ENCODE data around the gene LAPTM5. TPM values are rescaled to one million over a fixed set of nuclear protein-coding genes. Genes with fewer than 3 reads are reported as not detected.

LAPTM5 gene
- total and polyA plus RNA-seq, 2 donors (not counting 1 experiment from before 2014, with no cell fraction given), result 1,384 to 1,519 TPM

GRCh38 chr1:30741239-30741894 is 16.2 kb downstream of the LAPTM5 start:
- no peak overlapping the region for H3K9ac ChIP-seq (ENCODE audit: low read length)
- H2AFZ ChIP-seq (ENCODE audit: insufficient read depth, low read depth, low read length, poor library complexity, severe bottlenecking), result no peak overlapping the region
- H3K36me3 ChIP-seq (replicated peaks in 1 of 2; ENCODE audit: control extremely low read depth in 1 of 2, control insufficient read depth in 1 of 2, extremely low read depth in 1 of 2, insufficient read depth in 2 of 2, low read length in 1 of 2), result peaks cover 2 to 88% of the 10 kb centered on the region in 2 experiments
- Mint-ChIP-seq H3K4me3 (peak overlapping the region; percentile 57), H3K9me3 (ENCODE audit: insufficient read depth) (no peaks in the 10 kb centered on the region), H3K27me3 (no peaks in the 10 kb centered on the region), H3K27ac (peak overlapping the region; percentile 73), H3K4me1 (peaks cover 86% of the 10 kb centered on the region)
- peaks cover 89% of the 10 kb centered on the region for H3K79me2 ChIP-seq (ENCODE audit: control insufficient read depth, insufficient read depth, low read length)
- peaks cover 67 to 94% of the 10 kb centered on the region in 2 donors for H3K4me1 ChIP-seq (ENCODE audit: control insufficient read depth in 2 of 2, insufficient read depth in 2 of 2, low read length in 2 of 2)
- H3K27ac ChIP-seq (ENCODE audit: low read length in 2 of 2), result peak overlapping the region; percentile 71 to 98
- peak overlapping the region; percentile 94 for H3K4me2 ChIP-seq (replicated peaks; ENCODE audit: low read depth, low read length, poor library complexity, severe bottlenecking)
- ChIA-PET CTCF (interaction anchor here (4.8 to 38.6 kb wide), 4 partner anchors 8 to 41 kb away, joined by 22 to 769 read pairs (median 420); partner anchors contain the start of genes LAPTM5 and MATN1), POLR2A (interaction anchor here (0.5 to 10.4 kb wide), 4 partner anchors 9 to 270 kb away, joined by 4 to 152 read pairs (median 4); partner anchors contain the start of gene LAPTM5)
- 40% methylated on average over 9 of the region's 12 CpGs for WGBS (ENCODE audit: insufficient coverage)
- ATAC-seq (ENCODE audit: low read depth) (no peak), DNase-seq (no peak)
- intact Hi-C loops (cut with micrococcal nuclease), result loop anchor here (5.0 kb wide), 1 partner anchor 36 kb away; no protein-coding TSS in a partner anchor
- no peaks in the 10 kb centered on the region for H3K27me3 ChIP-seq (replicated peaks in 1 of 4; ENCODE audit: control extremely low read depth in 1 of 4, control insufficient read depth in 3 of 4, insufficient read depth in 4 of 4, low read length in 3 of 4)
- H3K9me3 ChIP-seq (ENCODE audit: control extremely low read depth in 1 of 3, control insufficient read depth in 2 of 3, insufficient read depth in 1 of 3, low read length in 2 of 3), result no peaks in the 10 kb centered on the region
- H4K20me1 ChIP-seq (ENCODE audit: control insufficient read depth, insufficient read depth, low read length, poor library complexity, severe bottlenecking), result peaks cover 95% of the 10 kb centered on the region
- no peak for TF ChIP-seq CTCF (IDR thresholded peaks at IDR 0.05)
- no peak for TF ChIP-seq EZH2 (IDR thresholded peaks at IDR 0.05; ENCODE audit: borderline replicate concordance, insufficient read depth, low read depth, low read length, poor library complexity, severe bottlenecking)
- H3K4me3 ChIP-seq (ENCODE audit: control extremely low read depth in 1 of 5, extremely low read depth in 1 of 5, insufficient read depth in 1 of 5, low read depth in 2 of 5, low read length in 4 of 5), result no peak overlapping the region

Measured in B cell (primary cell).